Activated CD8-positive, alpha-beta memory T cell treated with anti-CD3 and anti-CD28 coated beads for 36 hours (primary cell): ENCODE results near the gene POU2F3. TPM values are rescaled to one million over a fixed set of nuclear protein-coding genes. Genes with fewer than 3 reads are reported as not detected.

Experiments used
- CTCF ChIA-PET: fragments of 350-600 bp; sonication (Branson Sonifier 250); formaldehyde crosslinking; loops from one replicate; lab custom pipeline; 2021; ENCODE audit warnings: antibody characterized with exemption; lab: Charles Lee
- POLR2A ChIA-PET: fragments of 350-600 bp; sonication (Branson Sonifier 250); formaldehyde crosslinking; loops from one replicate; lab custom pipeline; 2021; ENCODE audit warnings: antibody characterized with exemption; lab: Charles Lee
- total RNA-seq, 2 experiments: library from RNA; stranded (reverse); gene quantifications; one replicate each; pipeline ENCODE4 v1.2.3, GENCODE V29; 2021

Gene POU2F3
- total RNA-seq, 2 experiments from 2014 or later, result not detected

DNA sequence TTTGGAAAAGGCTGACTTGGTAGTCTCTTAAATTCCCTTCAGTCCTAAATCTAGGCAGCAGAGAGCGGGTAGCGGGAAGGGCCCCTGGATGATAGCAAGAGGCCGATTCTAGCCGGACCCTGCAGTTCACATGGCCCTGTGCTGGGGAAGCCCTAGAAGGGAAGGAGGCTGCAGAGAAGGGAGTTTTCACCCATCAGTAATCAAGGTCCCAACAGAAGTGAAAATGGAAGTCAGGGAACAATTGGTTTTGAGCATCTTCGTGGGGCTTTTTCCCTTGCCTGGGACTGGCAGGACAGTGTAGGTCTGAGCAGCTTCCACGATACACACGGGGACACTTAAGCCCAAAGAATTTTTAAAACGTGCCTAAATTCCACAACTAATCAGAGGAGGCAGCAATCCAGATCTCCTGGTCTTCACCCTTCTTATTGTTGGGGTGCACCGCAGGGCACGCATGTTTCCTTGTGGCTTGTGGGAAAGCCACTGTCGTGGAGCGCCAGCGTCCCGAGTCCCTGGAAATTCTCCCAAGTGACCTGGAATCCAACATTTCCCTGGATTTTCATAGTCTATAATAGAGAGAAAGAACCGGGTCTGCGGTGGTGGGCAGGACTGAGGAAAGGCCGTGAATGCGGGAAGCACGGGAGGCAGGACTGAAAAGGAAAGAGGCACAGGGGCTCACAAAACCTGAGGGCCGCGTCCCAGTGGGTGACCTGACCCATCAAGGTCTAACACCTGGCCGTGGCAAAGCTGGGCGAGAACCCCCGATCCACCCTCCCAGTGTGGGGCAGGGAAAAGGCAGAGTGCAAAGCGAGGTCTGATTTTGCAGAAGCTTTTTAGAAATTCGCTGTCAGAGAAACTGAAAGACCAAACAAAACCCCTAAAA lies 30.0 kb upstream of the POU2F3 start:
- POLR2A ChIA-PET, result no interaction called here
- CTCF ChIA-PET, result no interaction called here

DNA sequence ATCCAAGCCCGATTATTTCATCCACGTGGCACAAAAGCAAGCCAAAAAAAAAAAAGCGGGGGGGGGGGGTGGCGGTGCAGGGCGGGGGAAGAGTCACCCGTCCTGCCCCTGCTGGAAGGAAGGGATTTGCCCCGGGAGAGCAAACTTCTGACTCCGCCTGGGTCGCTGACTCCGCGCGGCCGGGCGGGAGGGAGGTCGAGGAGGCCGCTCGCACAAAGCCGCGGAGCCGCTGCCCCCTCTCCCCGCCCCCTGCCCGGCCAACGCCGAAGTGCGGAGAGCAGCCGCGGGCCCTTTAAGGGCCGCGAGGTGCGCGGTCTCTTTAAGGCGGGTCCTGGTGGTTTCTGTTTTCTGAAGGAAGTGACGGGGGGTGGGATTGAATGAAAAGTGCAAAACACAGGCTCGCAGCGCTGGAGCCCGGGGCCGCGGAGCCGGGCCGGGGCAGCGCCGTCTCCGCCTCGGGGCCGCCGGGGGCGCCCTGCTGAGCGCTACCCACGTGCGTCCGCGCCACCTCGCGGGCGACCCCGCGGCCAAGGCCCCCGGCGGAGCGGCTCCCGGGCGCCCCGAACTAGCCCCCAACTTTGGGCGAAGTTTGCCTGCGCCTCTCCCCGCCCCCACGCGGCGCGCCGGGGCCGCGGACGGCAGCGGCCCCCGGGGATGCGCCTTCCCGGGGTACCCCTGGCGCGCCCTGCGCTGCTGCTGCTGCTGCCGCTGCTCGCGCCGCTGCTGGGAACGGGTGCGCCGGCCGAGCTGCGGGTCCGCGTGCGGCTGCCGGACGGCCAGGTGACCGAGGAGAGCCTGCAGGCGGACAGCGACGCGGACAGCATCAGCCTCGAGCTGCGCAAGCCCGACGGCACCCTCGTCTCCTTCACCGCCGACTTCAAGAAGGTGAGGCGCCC lies 29.1 kb upstream of the POU2F3 start, which contains the start of gene OAF:
TSS of gene OAF (plus strand) at position 407 of the 896 bp plus-strand sequence. CDS start at position 655, 248 bp downstream.
- ChIA-PET CTCF (no interaction called here), POLR2A (no interaction called here)

DNA sequence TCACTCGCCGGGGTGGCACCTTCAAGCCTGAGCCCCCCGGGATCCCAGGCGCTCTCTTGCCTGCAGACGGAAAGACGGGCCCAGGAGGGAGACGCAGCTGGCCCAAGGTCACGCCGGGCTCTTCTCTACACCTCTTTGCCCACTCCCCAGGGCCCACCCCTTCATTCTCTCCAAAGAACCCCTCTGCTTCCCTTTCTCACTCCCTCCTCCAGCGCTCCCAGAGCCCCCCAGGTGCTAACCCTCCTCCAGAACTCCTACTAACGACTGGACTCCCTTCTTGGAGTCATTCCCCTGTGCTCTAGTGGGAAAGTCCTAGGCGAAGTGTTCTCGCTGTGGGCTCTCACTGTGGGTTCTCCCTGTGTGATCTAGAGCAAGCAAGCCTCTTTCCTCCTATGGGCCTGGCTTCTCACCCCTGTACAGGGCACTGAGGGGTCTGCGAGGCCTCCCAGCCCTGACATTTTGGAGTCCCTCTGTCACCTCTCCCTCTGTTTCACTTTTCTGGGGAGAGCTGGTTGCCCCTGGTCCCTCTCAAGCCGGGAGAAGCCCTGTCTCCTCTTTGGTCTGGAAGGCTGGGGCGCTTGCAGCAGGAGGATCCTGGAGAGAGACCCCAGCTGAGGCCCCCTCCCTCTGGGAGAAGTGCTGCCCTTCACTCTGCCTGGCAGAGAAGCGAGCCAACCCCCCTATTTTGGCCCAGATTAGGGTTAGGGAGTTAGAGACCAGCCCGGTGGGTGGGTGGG lies 28.2 kb upstream of the POU2F3 start:
- ChIA-PET POLR2A (no interaction called here), CTCF (interaction anchor here (1.1 kb wide), 1 partner anchor 91 kb away, joined by 4 read pairs; no protein-coding TSS in a partner anchor)

DNA sequence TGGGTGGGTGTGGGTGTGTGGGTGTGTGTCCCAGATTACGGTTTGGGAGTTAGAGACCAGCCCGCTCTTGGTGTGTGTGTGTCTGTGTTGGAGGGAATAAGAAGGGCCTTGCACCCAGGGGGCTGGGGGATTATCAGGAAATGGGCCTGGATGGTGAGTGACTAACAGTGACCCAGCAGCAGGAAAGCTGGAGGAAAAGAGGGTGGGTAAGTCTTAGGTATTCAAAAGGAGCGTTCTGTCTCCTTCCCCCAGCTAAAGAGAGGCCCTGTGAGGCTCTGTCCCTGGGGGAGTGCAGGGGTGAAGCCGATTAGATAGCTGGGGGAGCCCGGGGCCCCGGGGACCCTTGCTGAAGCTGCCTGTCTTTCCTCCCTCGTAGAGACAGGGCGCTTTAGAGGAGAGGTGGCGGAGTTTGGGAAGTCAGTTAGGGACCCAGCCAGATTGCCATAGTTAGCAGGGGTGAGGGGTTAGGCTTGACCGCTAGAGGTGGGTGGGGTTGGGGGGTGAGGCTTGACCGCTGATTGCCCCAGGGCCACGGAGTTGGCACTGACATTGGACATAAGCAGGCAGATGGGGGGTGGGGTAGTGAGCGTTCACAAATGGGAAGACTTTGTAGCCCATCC lies 27.6 kb upstream of the POU2F3 start:
- POLR2A ChIA-PET, result no interaction called here
- CTCF ChIA-PET, result interaction anchor here (0.7 to 1.1 kb wide), 2 partner anchors 86 to 91 kb away, joined by 3 to 4 read pairs; no protein-coding TSS in a partner anchor

DNA sequence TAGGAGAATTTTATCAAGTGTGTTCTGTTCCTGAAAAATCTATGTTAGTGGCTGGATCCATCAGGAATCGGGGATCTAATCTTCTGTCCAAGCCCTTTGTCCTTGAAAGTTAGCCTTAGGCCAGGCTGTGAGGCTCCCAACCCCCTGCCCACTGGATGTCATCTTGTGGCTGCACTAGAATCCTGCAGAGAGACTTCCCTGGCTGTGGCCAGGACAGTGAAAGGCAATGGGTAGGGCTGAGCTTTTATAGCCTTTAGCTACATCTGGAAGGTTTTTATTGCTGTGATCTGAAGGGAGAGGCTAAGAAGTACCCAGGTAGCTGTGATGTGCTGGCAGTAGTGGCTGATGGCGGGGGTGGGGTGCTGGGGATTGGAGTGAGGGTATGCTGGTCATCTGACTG lies 27.0 kb upstream of the POU2F3 start:
- POLR2A ChIA-PET, result no interaction called here
- CTCF ChIA-PET, result interaction anchor here (0.7 to 1.2 kb wide), 3 partner anchors 86 to 90 kb away, joined by 3 to 4 read pairs (median 3); no protein-coding TSS in a partner anchor

DNA sequence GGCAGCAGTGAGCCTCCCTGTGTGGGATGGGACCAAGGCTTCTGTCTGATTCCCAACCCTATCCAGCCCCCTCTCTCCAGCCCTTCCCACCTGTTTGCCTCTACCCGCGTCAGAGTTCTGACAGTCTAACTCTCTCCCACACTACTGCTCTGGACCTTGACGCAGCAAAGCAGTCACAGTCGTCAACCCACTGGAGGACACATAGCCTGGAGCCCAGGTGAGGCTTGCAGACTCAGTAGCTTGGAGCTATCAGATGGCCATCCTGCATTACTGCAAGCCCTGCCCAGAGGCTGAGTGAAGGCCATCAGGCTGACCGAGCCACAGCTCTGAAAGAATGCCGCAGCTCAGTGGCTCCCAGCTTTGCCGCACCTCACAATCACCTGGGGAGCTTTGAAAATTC lies 25.4 kb upstream of the POU2F3 start:
- POLR2A ChIA-PET, result no interaction called here
- CTCF ChIA-PET, result interaction anchor here (0.7 kb wide), 1 partner anchor 11 kb away, joined by 3 read pairs; no protein-coding TSS in a partner anchor

DNA sequence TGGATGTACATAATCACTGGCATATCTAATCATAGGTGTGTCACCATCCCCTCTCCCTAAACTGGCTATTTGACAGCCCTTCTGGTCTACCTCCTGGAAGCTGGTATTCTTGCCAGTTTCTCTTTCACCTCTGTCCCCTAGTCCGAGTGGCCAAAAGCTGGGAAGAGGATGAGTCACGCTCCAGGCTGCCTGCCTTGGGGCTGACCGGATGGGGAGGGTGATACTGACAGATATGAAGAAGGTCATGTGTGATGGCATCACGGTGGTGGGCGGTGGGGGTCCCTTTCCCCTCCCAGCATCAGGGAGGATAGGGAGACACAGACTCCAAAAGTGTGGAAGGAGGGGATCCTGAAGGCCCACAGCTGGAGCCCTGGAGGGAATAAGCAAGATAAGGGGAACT lies 24.3 kb upstream of the POU2F3 start:
- POLR2A ChIA-PET, result no interaction called here

DNA sequence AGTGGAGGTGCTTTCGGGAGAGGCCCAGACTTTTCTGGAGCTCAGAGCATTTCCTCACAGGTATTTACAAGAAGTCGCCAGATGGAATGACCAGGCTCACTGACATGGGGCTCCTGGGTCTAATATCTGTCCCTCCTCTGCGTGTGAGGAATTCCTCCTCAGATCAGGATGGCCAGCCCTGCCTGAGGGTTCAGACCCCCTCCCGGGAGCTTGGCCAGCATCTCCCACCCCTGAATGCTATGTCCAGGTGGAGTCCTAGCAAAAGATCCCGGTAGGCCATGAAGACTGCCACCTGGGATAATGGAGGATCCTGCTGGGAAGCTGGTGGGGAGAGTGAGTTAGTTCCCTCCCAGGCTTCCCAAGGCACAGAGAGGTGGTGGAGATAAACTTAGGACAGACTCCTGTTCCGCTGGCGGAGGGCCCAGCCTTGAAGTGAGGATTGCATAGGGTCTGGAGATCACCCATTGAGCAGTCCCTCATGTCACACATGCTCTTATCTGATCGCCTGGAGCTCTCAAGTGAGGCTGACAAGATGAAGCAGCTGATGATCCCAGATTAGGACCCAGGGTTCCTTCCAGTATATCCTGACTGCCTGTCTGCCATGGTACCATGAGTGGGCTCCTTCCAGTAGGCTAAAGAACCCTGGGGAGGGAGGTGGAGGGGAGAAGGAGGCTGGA lies 23.4 kb upstream of the POU2F3 start:
- ChIA-PET CTCF (interaction anchor here (1.0 kb wide), 1 partner anchor 87 kb away, joined by 3 read pairs; no protein-coding TSS in a partner anchor), POLR2A (no interaction called here)

More for the DNA sequence above, 24.3 kb upstream of the POU2F3 start:
- CTCF ChIA-PET, result no interaction called here

DNA sequence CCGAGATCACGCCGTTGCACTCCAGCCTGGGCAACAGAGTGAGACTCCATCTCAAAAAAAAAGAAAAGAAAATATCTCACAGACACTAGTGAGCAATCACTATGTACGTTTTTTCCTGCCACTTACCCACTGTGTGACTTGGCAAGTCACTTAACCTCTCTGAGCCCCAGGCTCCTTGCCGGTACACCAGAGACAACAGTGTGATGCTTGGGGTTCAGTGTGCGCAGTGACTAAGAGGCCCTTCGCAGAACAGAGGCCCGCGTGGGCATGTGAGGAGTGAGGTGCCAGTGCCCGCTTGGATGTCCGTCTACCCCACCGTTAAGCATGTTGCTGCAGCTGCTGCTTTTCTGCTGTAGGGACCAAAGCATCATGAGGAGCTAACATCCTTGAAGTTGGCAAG lies 22.4 kb upstream of the POU2F3 start:
- CTCF ChIA-PET, result no interaction called here
- POLR2A ChIA-PET, result no interaction called here

DNA sequence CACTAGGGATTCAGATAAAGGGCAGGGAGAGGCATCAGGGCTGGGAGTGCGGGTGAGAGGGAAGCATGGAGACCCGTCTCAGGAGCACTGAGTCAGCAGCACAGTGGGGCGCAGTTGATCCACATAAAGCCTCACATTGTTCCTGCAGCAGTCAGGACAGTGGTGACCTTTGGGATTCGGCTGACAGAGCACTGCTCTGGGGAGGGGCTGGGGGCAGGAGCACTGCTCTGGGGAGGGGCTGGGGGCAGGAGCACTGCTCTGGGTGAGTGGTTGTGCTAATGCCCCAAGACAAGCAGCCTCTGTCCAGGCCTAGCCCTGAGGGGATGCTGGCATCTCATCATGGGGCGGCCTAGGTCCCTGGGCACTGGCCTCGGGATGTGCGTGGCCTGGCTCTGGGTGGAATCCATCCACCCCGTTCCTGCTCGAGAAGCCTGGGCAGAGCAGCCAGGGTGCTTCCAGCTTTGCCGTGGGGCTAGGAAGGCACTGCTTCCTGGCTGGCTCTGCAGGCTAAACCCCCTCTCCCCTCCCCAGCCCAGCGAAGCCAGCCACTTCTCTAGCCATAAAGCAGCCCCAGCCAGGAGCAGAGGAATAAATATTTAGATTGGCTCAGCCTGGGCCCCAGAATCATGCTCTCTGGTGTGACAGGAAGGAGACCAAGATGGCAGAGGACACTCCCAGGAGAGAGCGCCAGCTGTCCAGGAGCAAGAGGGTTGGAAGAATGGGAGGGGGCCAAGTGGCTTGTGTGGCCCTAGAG lies 21.8 kb upstream of the POU2F3 start:
- ChIA-PET POLR2A (no interaction called here), CTCF (no interaction called here)

DNA sequence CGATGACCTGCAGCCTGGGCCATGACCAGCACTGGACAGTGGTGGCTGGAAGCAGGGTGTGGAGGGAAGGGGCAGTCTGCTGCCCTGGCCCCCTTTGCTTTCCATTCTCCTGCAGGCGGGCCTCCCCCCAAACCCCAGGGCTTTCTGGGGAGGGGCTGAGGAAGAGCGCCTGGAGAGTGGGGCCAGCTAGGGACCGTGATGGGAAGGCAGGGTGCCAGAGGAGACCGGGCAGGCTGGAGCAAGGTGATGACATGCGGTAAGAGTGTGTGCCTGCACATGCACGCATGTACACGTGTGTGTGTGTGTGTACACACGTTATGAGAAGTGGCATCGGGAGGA lies 21.3 kb upstream of the POU2F3 start:
- POLR2A ChIA-PET, result no interaction called here
- CTCF ChIA-PET, result no interaction called here

DNA sequence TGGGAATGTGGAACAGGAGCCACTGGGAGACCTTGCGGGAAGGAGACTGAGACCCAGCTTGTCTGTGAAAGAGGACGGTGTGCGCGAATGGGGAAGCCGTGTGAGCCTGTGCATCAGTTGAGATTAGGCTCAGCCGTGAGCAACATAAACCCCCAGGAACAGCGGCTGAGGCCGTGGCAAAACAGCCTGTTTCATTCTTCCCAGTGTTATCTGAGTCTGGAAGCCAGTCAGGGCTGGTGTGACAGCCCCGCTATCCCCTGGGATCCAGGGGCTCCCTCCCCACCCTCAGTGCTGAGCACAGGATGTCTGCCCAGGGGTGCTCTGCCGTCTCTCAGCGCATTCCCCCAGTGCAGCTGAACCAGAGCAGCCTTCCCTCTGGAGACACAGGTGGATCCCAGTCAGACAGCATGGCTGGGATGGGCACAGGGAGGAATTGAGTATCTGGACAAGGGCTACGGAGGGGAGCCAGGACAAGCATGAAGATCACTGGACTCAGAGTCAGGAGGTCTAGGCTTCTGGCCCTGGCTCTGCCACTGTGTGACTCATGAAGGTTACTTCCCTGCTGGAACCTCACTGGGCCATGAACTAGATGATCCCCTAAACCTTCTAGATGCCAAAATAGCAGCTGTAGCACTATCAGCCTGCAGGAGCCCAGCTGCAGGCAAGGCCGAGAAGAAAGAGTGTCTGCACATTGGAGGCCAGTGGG lies 20.6 kb upstream of the POU2F3 start:
- ChIA-PET POLR2A (no interaction called here), CTCF (no interaction called here)

DNA sequence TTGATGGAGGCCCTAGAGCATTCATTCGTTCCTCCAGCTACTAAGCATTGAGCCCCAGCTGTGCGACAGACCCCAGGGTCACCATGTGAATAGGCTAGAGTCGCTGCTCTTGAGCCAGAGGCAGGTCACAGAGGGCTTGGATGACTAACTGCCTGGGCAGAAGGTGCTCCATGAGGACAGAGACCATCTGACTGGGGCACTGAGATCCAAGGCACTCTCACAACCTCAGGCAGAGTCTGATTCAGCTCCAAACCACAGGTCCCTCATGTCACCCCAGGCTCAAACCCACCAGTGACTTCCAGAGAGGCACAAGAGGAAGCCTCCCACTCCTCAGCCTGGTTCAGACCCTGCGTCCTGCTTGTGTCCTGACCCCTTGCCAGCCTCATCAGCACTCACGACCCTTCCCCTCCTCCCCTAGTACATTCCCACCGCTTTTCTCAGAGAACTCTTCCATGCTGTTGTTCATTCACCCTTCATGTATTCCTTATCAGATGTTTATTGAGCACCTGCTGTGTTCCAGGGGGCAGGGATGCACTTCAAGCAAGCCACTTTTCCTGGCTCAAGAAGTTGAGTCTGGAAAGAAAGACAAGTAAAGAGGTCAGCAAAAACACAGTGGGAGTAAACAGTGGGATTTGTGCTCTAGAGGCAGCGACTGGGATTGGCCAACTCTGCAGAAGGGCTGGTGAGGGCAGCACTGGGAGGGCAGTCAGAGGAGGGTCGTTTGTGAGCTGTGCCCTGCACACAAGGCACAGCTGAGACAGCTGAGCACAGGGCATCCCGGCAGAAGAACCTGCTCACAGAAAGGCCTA lies 19.8 kb upstream of the POU2F3 start:
- CTCF ChIA-PET, result interaction anchor here (0.7 kb wide), 1 partner anchor 10 kb away, joined by 3 read pairs; no protein-coding TSS in a partner anchor
- POLR2A ChIA-PET, result no interaction called here

DNA sequence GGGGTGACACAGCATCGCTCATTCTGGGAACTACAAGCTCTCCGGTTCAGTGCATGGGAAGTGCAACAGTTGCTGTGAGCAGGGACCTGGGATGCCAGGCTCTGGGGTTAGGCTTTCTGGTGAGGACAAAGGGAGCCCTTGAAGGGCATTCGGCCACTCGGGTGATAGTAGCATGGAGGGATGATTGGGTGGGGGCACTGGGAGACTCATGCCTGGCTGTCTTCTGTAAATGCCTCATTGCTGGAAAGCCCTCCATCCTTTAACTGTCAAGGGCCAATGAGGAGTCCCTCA lies 19.2 kb upstream of the POU2F3 start:
- ChIA-PET CTCF (interaction anchor here (0.7 kb wide), 1 partner anchor 9 kb away, joined by 3 read pairs; no protein-coding TSS in a partner anchor), POLR2A (no interaction called here)

DNA sequence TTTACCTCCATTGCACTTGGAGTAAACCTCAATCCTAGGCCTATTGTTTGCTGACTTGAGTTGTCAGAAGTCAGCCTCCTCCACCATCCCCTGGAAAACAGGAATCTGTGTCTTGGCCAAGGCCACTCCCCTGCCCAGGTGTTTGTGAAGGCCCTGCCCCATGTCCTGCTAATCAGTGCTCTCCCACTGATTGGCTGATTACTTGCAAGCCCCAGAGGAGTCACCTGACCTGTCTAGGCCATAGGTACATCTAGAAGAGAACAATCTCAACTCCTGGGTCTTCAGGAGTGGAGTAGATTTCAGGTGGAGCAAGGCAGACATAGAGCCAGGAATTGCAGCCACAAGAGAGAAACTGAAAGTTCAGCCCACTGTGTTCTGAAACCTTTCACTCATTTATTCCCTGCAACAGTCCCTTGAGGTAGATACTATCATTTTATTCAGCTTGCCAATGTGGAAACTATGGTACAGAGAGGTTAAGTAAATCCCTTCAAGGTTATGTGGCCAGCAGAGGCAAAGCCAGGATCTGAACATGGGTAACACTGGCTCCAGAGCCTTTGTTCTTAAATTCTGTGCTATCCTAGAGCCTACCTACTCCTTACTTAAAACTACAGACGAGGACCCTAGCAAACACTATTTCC lies 18.7 kb upstream of the POU2F3 start:
- POLR2A ChIA-PET, result no interaction called here
- CTCF ChIA-PET, result no interaction called here

DNA sequence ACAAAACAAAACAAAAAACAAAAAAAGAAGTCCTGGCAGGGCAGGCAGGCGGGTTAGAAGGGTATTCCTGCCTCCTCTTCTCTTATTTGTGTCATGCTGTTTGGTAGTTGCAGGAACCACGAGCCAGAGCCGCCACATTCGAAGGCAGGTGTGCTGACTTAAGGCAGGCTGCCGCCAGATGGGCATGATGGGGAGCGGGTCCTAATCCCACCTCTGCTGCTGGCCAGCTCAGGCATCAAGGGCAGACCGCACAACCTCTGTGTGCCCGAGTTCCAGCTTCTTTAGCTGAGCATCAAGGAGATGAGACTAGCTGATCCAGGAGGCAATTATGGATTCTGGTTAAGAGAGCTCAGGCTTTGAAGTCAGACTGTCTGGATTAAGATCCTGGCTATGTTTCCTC lies 17.0 kb upstream of the POU2F3 start:
- POLR2A ChIA-PET, result no interaction called here

More for the DNA sequence above, 17.0 kb upstream of the POU2F3 start:
- CTCF ChIA-PET, result no interaction called here
